H1 (cell line): Measurements from ENCODE around the gene TMEM151A. TPM values are rescaled to one million over a fixed set of nuclear protein-coding genes. Genes with fewer than 3 reads are reported as not detected.
A peak's percentile ranks its signal among the peaks of the same experiment; 100 is the strongest.

Source experiments
- CTCF ChIA-PET: fragments of 300-600 bp; sonication (Branson Sonifier 250); formaldehyde crosslinking; loops from one replicate; lab custom pipeline; 2021; ENCODE audit not compliant: partially characterized antibody; lab: Charles Lee
- POLR2A ChIA-PET: fragments of 300-600 bp; sonication (Branson Sonifier 250); formaldehyde crosslinking; loops from one replicate; lab custom pipeline; 2021; ENCODE audit warnings: inconsistent platforms; ENCODE audit not compliant: partially characterized antibody; lab: Charles Lee
- DNase-seq, 2 experiments: peaks; one replicate each; pipeline versions ENCODE4 v3.0.0 to v3.0.0-alpha.2; 2010 to 2022; ENCODE audit warnings: low spot score in 2 of 2, low read depth in 1 of 2, mixed read lengths in 1 of 2
- FAIRE-seq: peaks from 2 replicates; lab custom pipeline; 2011; peaks lifted over from hg19 to GRCh38; lab: Jason Lieb, UNC
- H2AFZ ChIP-seq: 2 replicates; pipeline ENCODE4 v1.8.1; 2012; ENCODE audit warnings: low read length, inconsistent platforms
- H2AK5ac ChIP-seq: 2 replicates; pipeline ENCODE4 v1.6.1; 2013; ENCODE audit warnings: low read depth, low read length
- H2BK120ac ChIP-seq: replicated peaks from 2 replicates; pipeline ENCODE3; 2013; ENCODE audit warnings: low read depth, low read length, inconsistent platforms
- H2BK12ac ChIP-seq: 2 replicates; pipeline ENCODE4 v1.6.1; 2013; ENCODE audit warnings: low read depth, low read length
- H2BK15ac ChIP-seq: 2 replicates; pipeline ENCODE4 v1.6.1; 2013; ENCODE audit warnings: low read length
- H2BK20ac ChIP-seq: 2 replicates; pipeline ENCODE4 v1.6.1; 2013; ENCODE audit warnings: low read length
- H2BK5ac ChIP-seq: 2 replicates; pipeline ENCODE4 v1.6.1; 2013; ENCODE audit warnings: low read depth, low read length
- H3K14ac ChIP-seq: 2 replicates; pipeline ENCODE4 v1.6.1; 2013; ENCODE audit warnings: inconsistent platforms; ENCODE audit not compliant: insufficient read length
- H3K18ac ChIP-seq: 2 replicates; pipeline ENCODE4 v1.6.1; 2013; ENCODE audit warnings: low read length; ENCODE audit errors: extremely low read depth
- H3K23ac ChIP-seq: 2 replicates; pipeline ENCODE4 v1.6.1; 2013; ENCODE audit warnings: inconsistent platforms; ENCODE audit not compliant: insufficient read length
- H3K23me2 ChIP-seq: 2 replicates; pipeline ENCODE4 v1.6.1; 2013; ENCODE audit warnings: low read depth, low read length
- H3K27ac ChIP-seq: 2 replicates; pipeline ENCODE4 v1.6.1; 2011; ENCODE audit warnings: low read depth, low read length, inconsistent platforms
- H3K27me3 ChIP-seq, 4 experiments: replicated peaks in 1 of 4; 1 replicate in 1 of 4; 2 replicates in 3 of 4; pipeline versions ENCODE4 v1.6.1 to v1.8.1; 2011 to 2013; ENCODE audit warnings: low read length in 3 of 4, mild to moderate bottlenecking in 3 of 4, inconsistent platforms in 2 of 4, mixed read lengths in 2 of 4, moderate library complexity in 1 of 4; ENCODE audit not compliant: control insufficient read depth in 3 of 4, insufficient read depth in 3 of 4; ENCODE audit errors: extremely low read depth in 1 of 4
- H3K36me3 ChIP-seq, 4 experiments: 2 replicates each; pipeline versions ENCODE4 v1.6.1 to v1.8.1; 2011 to 2013; ENCODE audit warnings: mild to moderate bottlenecking in 4 of 4, low read length in 3 of 4, moderate library complexity in 2 of 4, control low read depth in 1 of 4, inconsistent platforms in 1 of 4; ENCODE audit not compliant: insufficient read depth in 4 of 4, control insufficient read depth in 2 of 4
- H3K4ac ChIP-seq: replicated peaks from 2 replicates; pipeline ENCODE3; 2013; ENCODE audit warnings: low read length, low read depth, mixed read lengths, inconsistent platforms; ENCODE audit not compliant: insufficient read length
- H3K4me1 ChIP-seq, 4 experiments: replicated peaks in 1 of 4; 1 replicate in 1 of 4; 2 replicates in 3 of 4; pipeline versions ENCODE4 v1.6.1 to v1.8.1; 2011 to 2013; ENCODE audit warnings: low read length in 3 of 4, inconsistent platforms in 2 of 4, mixed read lengths in 1 of 4; ENCODE audit not compliant: insufficient read depth in 4 of 4, control insufficient read depth in 3 of 4
- H3K4me2 ChIP-seq, 2 experiments: 2 replicates each; pipeline versions ENCODE4 v1.6.1 to v1.8.1; 2011 to 2013; ENCODE audit warnings: low read depth in 2 of 2, low read length in 2 of 2, control low read depth in 1 of 2, inconsistent platforms in 1 of 2, mild to moderate bottlenecking in 1 of 2; ENCODE audit not compliant: insufficient read depth in 1 of 2
- H3K4me3 ChIP-seq, 4 experiments: fragments of 200-600, 300-600 bp in 1 of 4; sonication (generic), shearing (Covaris generic), sonication (Bioruptor Twin) in 1 of 4; 2 replicates each; pipeline versions ENCODE4 v1.5.1 to v1.8.1; 2011 to 2016; ENCODE audit warnings: low read length in 4 of 4, low read depth in 3 of 4, control low read depth in 2 of 4, inconsistent platforms in 2 of 4, mild to moderate bottlenecking in 2 of 4, mixed read lengths in 1 of 4, moderate library complexity in 1 of 4; ENCODE audit not compliant: insufficient read depth in 2 of 4; ENCODE audit errors: extremely low read depth in 1 of 4
- H3K56ac ChIP-seq: replicated peaks from 2 replicates; pipeline ENCODE3; 2013; ENCODE audit warnings: low read depth, mild to moderate bottlenecking, mixed read lengths, low read length, inconsistent platforms; ENCODE audit not compliant: insufficient read length
- H3K79me1 ChIP-seq: 2 replicates; pipeline ENCODE4 v1.6.1; 2013; ENCODE audit warnings: low read depth, low read length, control low read depth
- H3K79me2 ChIP-seq, 2 experiments: 2 replicates each; pipeline versions ENCODE4 v1.6.1 to v1.8.1; 2012 to 2013; ENCODE audit warnings: low read length in 2 of 2, mild to moderate bottlenecking in 2 of 2, inconsistent platforms in 1 of 2; ENCODE audit not compliant: insufficient read depth in 2 of 2, control insufficient read depth in 1 of 2
- H3K9ac ChIP-seq, 4 experiments: replicated peaks in 1 of 4; 1 replicate in 1 of 4; 2 replicates in 3 of 4; pipeline versions ENCODE4 v1.6.1 to v1.8.1; 2011 to 2013; ENCODE audit warnings: low read depth in 3 of 4, low read length in 3 of 4, control low read depth in 2 of 4, mild to moderate bottlenecking in 2 of 4, moderate library complexity in 2 of 4, inconsistent platforms in 1 of 4; ENCODE audit errors: extremely low read depth in 1 of 4
- H3K9me3 ChIP-seq, 2 experiments: 2 replicates each; pipeline versions ENCODE4 v1.6.1 to v1.8.1; 2012 to 2013; ENCODE audit warnings: mild to moderate bottlenecking in 2 of 2, moderate library complexity in 2 of 2, control low read depth in 1 of 2, inconsistent platforms in 1 of 2, low read depth in 1 of 2, low read length in 1 of 2, mixed read lengths in 1 of 2; ENCODE audit not compliant: insufficient read depth in 2 of 2
- H4K20me1 ChIP-seq, 2 experiments: replicated peaks in 1 of 2; 2 replicates each; pipeline versions ENCODE3 to v1.8.1; 2011 to 2013; ENCODE audit warnings: inconsistent platforms in 2 of 2, low read length in 2 of 2, mild to moderate bottlenecking in 1 of 2; ENCODE audit not compliant: insufficient read depth in 2 of 2, control insufficient read depth in 1 of 2
- H4K5ac ChIP-seq: 2 replicates; pipeline ENCODE4 v1.6.1; 2013; ENCODE audit warnings: low read length, low read depth, mixed read lengths, inconsistent platforms; ENCODE audit not compliant: insufficient read length
- H4K8ac ChIP-seq: 2 replicates; pipeline ENCODE4 v1.8.0; 2013; ENCODE audit warnings: mild to moderate bottlenecking, moderate library complexity, low read length, inconsistent platforms; ENCODE audit not compliant: insufficient read depth; ENCODE audit errors: extremely low read depth
- H4K91ac ChIP-seq: replicated peaks from 2 replicates; pipeline ENCODE3; 2013; ENCODE audit warnings: low read length, mixed read lengths, inconsistent platforms; ENCODE audit not compliant: insufficient read length
- CHD1 ChIP-seq: IDR thresholded peaks from 2 replicates; pipeline ENCODE4 v1.6.1; 2012; ENCODE audit warnings: low read depth, low read length, improper control_type of control experiment
- EGR1 ChIP-seq: IDR thresholded peaks from 2 replicates; pipeline ENCODE4 v1.6.1; 2011; ENCODE audit warnings: low read depth, low read length, borderline replicate concordance
- GTF2F1 ChIP-seq: IDR thresholded peaks from 2 replicates; pipeline ENCODE4 v1.6.1; 2012; ENCODE audit warnings: low read depth, low read length, improper control_type of control experiment, borderline replicate concordance
- NRF1 ChIP-seq: IDR thresholded peaks from 2 replicates; pipeline ENCODE4 v1.6.1; 2011; ENCODE audit warnings: mild to moderate bottlenecking, low read depth, low read length, improper control_type of control experiment
- POU5F1 ChIP-seq: IDR thresholded peaks from 2 replicates; pipeline ENCODE4 v1.6.1; 2011; ENCODE audit warnings: low read depth, mild to moderate bottlenecking, low read length, moderate library complexity
- RFX5 ChIP-seq: IDR thresholded peaks from 2 replicates; pipeline ENCODE4 v1.6.1; 2011; ENCODE audit warnings: low read depth, low read length, improper control_type of control experiment, borderline replicate concordance
- SIN3A ChIP-seq, 2 experiments: IDR thresholded peaks in 1 of 2; conservative IDR thresholded peaks in 1 of 2; 2 replicates each; pipeline ENCODE4 v1.6.1; 2011 to 2012; ENCODE audit warnings: low read length in 2 of 2, improper control_type of control experiment in 1 of 2, low read depth in 1 of 2, mild to moderate bottlenecking in 1 of 2
- SIX5 ChIP-seq: IDR thresholded peaks from 2 replicates; pipeline ENCODE4 v1.6.1; 2011; ENCODE audit warnings: mild to moderate bottlenecking, low read depth, low read length
- SUZ12 ChIP-seq: fragments of 200-600 bp; sonication (generic); IDR thresholded peaks from 2 replicates; pipeline ENCODE4 v1.6.1; 2012; ENCODE audit warnings: mild to moderate bottlenecking, inconsistent platforms, low read length, moderate library complexity, mixed read lengths
- TCF12 ChIP-seq: IDR thresholded peaks from 2 replicates; pipeline ENCODE4 v1.6.1; 2011; ENCODE audit warnings: low read depth, mild to moderate bottlenecking, low read length
- WGBS, 2 experiments: shearing (Covaris generic) in 1 of 2; methylation state at CpG; one replicate each; pipeline versions ENCODE4 v1.1.6 to v1.1.7; 2013 to 2015; ENCODE audit warnings: low lambda C conversion rate in 2 of 2, mixed read lengths in 2 of 2, inconsistent platforms in 1 of 2, low coverage in 1 of 2, missing lambda C conversion rate in 1 of 2; ENCODE audit not compliant: insufficient replicate concordance in 2 of 2, insufficient coverage in 1 of 2, insufficient read length in 1 of 2; ENCODE audit errors: extremely low coverage in 1 of 2, missing lambda C conversion rate in 1 of 2; 5-methylcytosine and 5-hydroxymethylcytosine counted together
- polyA plus RNA-seq, 7 experiments: library from polyadenylated mRNA; depleted of rRNA in 3 of 7; stranded (reverse) in 5 of 7; unstranded in 2 of 7; fragments of >200 nt in 5 of 7; fragments of 200-250 nt in 2 of 7; gene quantifications; 1 replicate in 5 of 7; 2 replicates in 1 of 7; 4 replicates in 1 of 7; pipeline versions ENCODE4 v1.2.1 to v1.2.3, GENCODE V29; 2011 to 2013; ENCODE audit warnings: missing spikeins in 2 of 7, mixed read lengths in 2 of 7
- total RNA-seq: library from RNA; stranded (reverse); fragmentation: NEBNext Ultra II Directional; extraction: Animal tissue kit (Norgen Biotek cat#: 25700); gene quantifications from 2 replicates; pipeline ENCODE4 v1.2.1, GENCODE V29; 2021
- TF ChIP-seq, protein P1 (sequence below): IDR thresholded peaks from 2 replicates; pipeline ENCODE4 v1.6.1; 2011; ENCODE audit warnings: low read length, improper control_type of control experiment

TMEM151A gene
- total and polyA plus RNA-seq, 2 of the 8 experiments (the other 6 are each of a cell fraction or from before 2014, with no cell fraction given): 3.2 TPM

DNA sequence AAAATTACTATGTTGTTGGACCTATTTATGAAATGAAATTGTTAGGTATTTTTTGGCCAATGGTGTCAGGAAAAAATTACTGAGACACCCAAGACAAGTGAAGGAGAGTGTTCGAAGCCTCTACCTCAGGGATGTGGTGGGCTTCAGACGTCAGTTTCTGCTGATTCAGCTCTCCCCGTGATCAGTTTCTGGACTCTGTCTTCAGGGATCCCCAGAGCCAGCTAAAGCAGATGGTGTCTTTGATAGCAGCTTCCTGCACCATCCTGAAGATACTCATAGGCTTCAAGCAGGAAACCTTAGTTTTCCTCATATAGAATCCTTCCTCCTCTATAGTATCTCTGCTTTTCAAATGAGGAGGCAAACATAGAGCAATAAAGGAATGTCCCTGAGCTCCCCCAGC is 17.8 kb downstream of the TMEM151A start:
- 77% methylated on average over 3 of the region's 3 CpGs; no CpG with 5 or more reads in 1 of the 2 experiments for WGBS, 2 experiments
- ChIA-PET POLR2A (interaction anchor here (1.2 to 4.1 kb wide), 4 partner anchors 14 to 61 kb away, joined by 4 to 16 read pairs (median 5); partner anchors contain the start of gene BRMS1), CTCF (interaction anchor here (1.0 to 11.7 kb wide), 7 partner anchors 8 to 35 kb away, joined by 4 to 242 read pairs (median 57); partner anchors contain the start of genes BRMS1, RIN1, TMEM151A and YIF1A)
- H2AFZ ChIP-seq: no peak overlapping the region
- no peak overlapping the region for H3K56ac ChIP-seq
- H3K27me3 ChIP-seq: peaks cover 0 to 3% (median 0%) of the 10 kb centered on the region in 4 experiments; a peak in 2 of 7 replicates
- no peak overlapping the region for H2BK20ac ChIP-seq
- no peaks in the 10 kb centered on the region for H3K79me2 ChIP-seq
- no peak overlapping the region for H2BK5ac ChIP-seq
- H4K91ac ChIP-seq: no peak overlapping the region
- no peak overlapping the region for H4K8ac ChIP-seq
- no peak overlapping the region for H3K4ac ChIP-seq
- no peak overlapping the region for H3K23ac ChIP-seq
- no peak overlapping the region for H3K4me3 ChIP-seq
- H3K14ac ChIP-seq: no peak overlapping the region
- H3K18ac ChIP-seq: no peak overlapping the region
- no peak overlapping the region for H2BK120ac ChIP-seq
- DNase-seq: no peak
- H3K23me2 ChIP-seq: peaks cover 8% of the 10 kb centered on the region
- no peaks in the 10 kb centered on the region for H4K20me1 ChIP-seq
- no peak for FAIRE-seq
- H4K5ac ChIP-seq: no peak overlapping the region
- no peaks in the 10 kb centered on the region for H3K9me3 ChIP-seq
- H3K4me2 ChIP-seq: no peak overlapping the region
- H2BK12ac ChIP-seq: 0 out of 2 replicates have a peak overlapping the region, but pooled peaks have one; percentile 23
- H3K4me1 ChIP-seq: peaks cover 3 to 13% (median 6%) of the 10 kb centered on the region in 4 experiments; a peak in 6 of 7 replicates
- H3K27ac ChIP-seq: no peak overlapping the region
- H2AK5ac ChIP-seq: no peak overlapping the region
- no peak overlapping the region for H2BK15ac ChIP-seq
- no peak overlapping the region for H3K9ac ChIP-seq
- H3K36me3 ChIP-seq: no peaks in the 10 kb centered on the region
- H3K79me1 ChIP-seq: no peaks in the 10 kb centered on the region
- TF ChIP-seq POU5F1: no peak
- no peak for TF ChIP-seq SUZ12
- no peak for TF ChIP-seq RFX5
- TF ChIP-seq, protein P1, sequence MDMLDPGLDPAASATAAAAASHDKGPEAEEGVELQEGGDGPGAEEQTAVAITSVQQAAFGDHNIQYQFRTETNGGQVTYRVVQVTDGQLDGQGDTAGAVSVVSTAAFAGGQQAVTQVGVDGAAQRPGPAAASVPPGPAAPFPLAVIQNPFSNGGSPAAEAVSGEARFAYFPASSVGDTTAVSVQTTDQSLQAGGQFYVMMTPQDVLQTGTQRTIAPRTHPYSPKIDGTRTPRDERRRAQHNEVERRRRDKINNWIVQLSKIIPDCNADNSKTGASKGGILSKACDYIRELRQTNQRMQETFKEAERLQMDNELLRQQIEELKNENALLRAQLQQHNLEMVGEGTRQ: no peak
- no peak for TF ChIP-seq GTF2F1
- TF ChIP-seq TCF12: no peak
- TF ChIP-seq EGR1: no peak
- no peak for TF ChIP-seq NRF1
- TF ChIP-seq SIN3A (conservative IDR thresholded peaks at IDR 0.05 in 1 of 2, IDR thresholded peaks at IDR 0.05 in 1 of 2; ENCODE audit: low read depth in 1 of 2, low read length in 2 of 2): no peak
- TF ChIP-seq SIX5: no peak
- TF ChIP-seq CHD1: no peak
